GM12892 (cell line): ENCODE measurements around the gene TLDC2.

ENCODE experiments used
- POLR2A ChIP-seq: IDR thresholded peaks from 2 replicates; pipeline ENCODE4 v1.6.1; 2011; ENCODE audit warnings: low read depth, low read length, control low read depth
- POLR2AphosphoS5 ChIP-seq: IDR thresholded peaks from 2 replicates; pipeline ENCODE4 v1.6.1; 2011; ENCODE audit warnings: low read depth, low read length, control low read depth

- TF ChIP-seq POLR2A (no peak), POLR2AphosphoS5 (no peak)
Observed at GRCh38 chr20:36881888-36882287, 6.0 kb downstream of the TLDC2 start.
